GM12878 (cell line): ENCODE results near the gene CD58. TPM values are rescaled to one million over a fixed set of nuclear protein-coding genes. Genes with fewer than 3 reads are reported as not detected.

ENCODE experiments used
- ATAC-seq: fragments of 200-7000 bp; cut with Tn5 transposase; 3 replicates; pipeline ENCODE4 v1.9.1; 2020; ENCODE audit warnings: mild to moderate bottlenecking, moderate library complexity
- BruUV-seq: library from RNA; stranded (reverse); fragments of 400-500 nt; replicated peaks from 2 replicates; lab custom pipeline; 2021; lab: Mats Ljungman, UMichigan
- CTCF ChIA-PET: fragments of 300-600 bp; sonication (Branson Sonifier 250); formaldehyde crosslinking; extraction: SDS; loops from one replicate; lab custom pipeline; 2021; ENCODE audit warnings: inconsistent platforms; lab: Yijun Ruan, JAX
- POLR2A ChIA-PET: fragments of 350-600 bp; formaldehyde crosslinking; extraction: SDS; loops from one replicate; lab custom pipeline; 2021; ENCODE audit warnings: inconsistent platforms; lab: Charles Lee
- RAD21 ChIA-PET: fragments of 300-600 bp; sonication (Branson Sonifier 250); formaldehyde crosslinking; loops from one replicate; lab custom pipeline; 2023; ENCODE audit warnings: antibody characterized with exemption; ENCODE audit not compliant: unreplicated experiment; lab: Charles Lee
- SMC1A ChIA-PET: fragments of 300-600 bp; sonication (Branson Sonifier 250); formaldehyde crosslinking; loops from one replicate; lab custom pipeline; 2023; ENCODE audit not compliant: unreplicated experiment, uncharacterized antibody; lab: Charles Lee
- DNase-seq: peaks from one replicate; pipeline ENCODE4 v3.0.0-alpha.2; 2011; ENCODE audit warnings: low read depth, low spot score
- FAIRE-seq: peaks from 3 replicates; lab custom pipeline; 2011; peaks lifted over from hg19 to GRCh38; lab: Jason Lieb, UNC
- H2AFZ ChIP-seq: 2 replicates; pipeline ENCODE4 v1.6.0; 2011; ENCODE audit warnings: low read depth, low read length, control low read depth; ENCODE audit not compliant: control insufficient read depth
- H3K27ac ChIP-seq: 2 replicates; pipeline ENCODE4 v1.5.1; 2011; ENCODE audit warnings: control low read depth; ENCODE audit not compliant: control insufficient read depth, insufficient read depth
- H3K27me3 ChIP-seq, 2 experiments: replicated peaks in 1 of 2; 2 replicates each; pipeline versions ENCODE4 v1.6.0 to v1.6.1; 2011; ENCODE audit warnings: low read length in 1 of 2; ENCODE audit not compliant: control insufficient read depth in 2 of 2, insufficient read depth in 2 of 2
- H3K36me3 ChIP-seq, 2 experiments: 2 replicates each; pipeline ENCODE4 v1.5.1; 2011; ENCODE audit warnings: low read length in 1 of 2; ENCODE audit not compliant: control insufficient read depth in 2 of 2, insufficient read depth in 2 of 2
- H3K4me1 ChIP-seq: 2 replicates; pipeline ENCODE4 v1.6.1; 2011; ENCODE audit warnings: mild to moderate bottlenecking, low read length, moderate library complexity, mixed read lengths; ENCODE audit not compliant: control insufficient read depth, insufficient read depth
- H3K4me2 ChIP-seq: 2 replicates; pipeline ENCODE4 v1.6.0; 2011; ENCODE audit warnings: control low read depth; ENCODE audit not compliant: control insufficient read depth, insufficient read depth
- H3K4me3 ChIP-seq: fragments of 200-600 bp; sonication (generic); 2 replicates; pipeline ENCODE4 v1.5.1; 2016
- H3K79me2 ChIP-seq: 2 replicates; pipeline ENCODE4 v1.6.0; 2011; ENCODE audit warnings: low read length; ENCODE audit not compliant: control insufficient read depth, insufficient read depth
- H3K9ac ChIP-seq: 2 replicates; pipeline ENCODE4 v1.8.0; 2011; ENCODE audit warnings: low read length, control low read depth, mixed read lengths; ENCODE audit not compliant: control insufficient read depth, insufficient read depth
- H3K9me3 ChIP-seq: replicated peaks from 3 replicates; pipeline ENCODE4 v1.5.1; 2011; ENCODE audit warnings: mild to moderate bottlenecking, low read length; ENCODE audit not compliant: control insufficient read depth, insufficient read depth
- H4K20me1 ChIP-seq: 2 replicates; pipeline ENCODE4 v1.6.0; 2011; ENCODE audit not compliant: control insufficient read depth, insufficient read depth
- POLR2AphosphoS2 ChIP-seq: IDR thresholded peaks from 2 replicates; pipeline ENCODE4 v1.6.1; 2011; ENCODE audit warnings: low read depth, mild to moderate bottlenecking, low read length, improper control_type of control experiment, moderate library complexity
- RCOR1 ChIP-seq: conservative IDR thresholded peaks from 2 replicates; pipeline ENCODE4 v1.6.1; 2012; ENCODE audit warnings: low read depth, low read length, improper control_type of control experiment
- WGBS: methylation state at CpG from one replicate; pipeline ENCODE4 v1.1.6; 2016; ENCODE audit warnings: low lambda C conversion rate; ENCODE audit not compliant: insufficient replicate concordance, insufficient coverage; ENCODE audit errors: missing lambda C conversion rate; 5-methylcytosine and 5-hydroxymethylcytosine counted together
- in situ Hi-C: fragments of 300-500 bp; cut with MboI; formaldehyde crosslinking; loops from 9 replicates; pipeline ENCODE4 v1.14.3; 2018; ENCODE audit warnings: mixed read lengths
- intact Hi-C: fragments of 100-400 bp; cut with micrococcal nuclease; formaldehyde crosslinking; loops from one replicate; pipeline ENCODE4 v1.14.2; 2022; ENCODE audit not compliant: unreplicated experiment
- polyA plus RNA-seq, 11 experiments: library from polyadenylated mRNA; depleted of rRNA in 4 of 11; unstranded in 6 of 11; stranded (reverse) in 5 of 11; fragments of >200 nt; fragmentation: Nextera tagmentation in 4 of 11; fragmentation: Illumina TruSeq in 1 of 11; extraction: Ambion mirVana in 4 of 11; extraction: Trizol in 1 of 11; gene quantifications; 1 replicate in 1 of 11; 2 replicates in 10 of 11; pipeline versions ENCODE4 v1.2.1 to v1.2.3, GENCODE V29; 2011 to 2016; ENCODE audit warnings: inconsistent platforms in 2 of 11, missing spikeins in 2 of 11, low read depth in 1 of 11
- total RNA-seq, 4 experiments: library from RNA; depleted of rRNA in 3 of 4; stranded (reverse); fragments of >200 nt in 3 of 4; fragmentation: Illumina TruSeq in 1 of 4; extraction: Trizol in 1 of 4; gene quantifications; 2 replicates each; pipeline versions ENCODE4 v1.2.1 to v1.2.3, GENCODE V29; 2013 to 2021
- TF ChIP-seq, protein P1 (sequence below): fragments of 450-650 bp; IDR thresholded peaks from 2 replicates; pipeline ENCODE4 v1.6.1; 2016; ENCODE audit warnings: mild to moderate bottlenecking

Gene CD58
- total and polyA plus RNA-seq, 10 of the 15 experiments (the other 5 are each of a cell fraction or from before 2014, with no cell fraction given), result 70.4 to 252 (median 129) TPM

DNA sequence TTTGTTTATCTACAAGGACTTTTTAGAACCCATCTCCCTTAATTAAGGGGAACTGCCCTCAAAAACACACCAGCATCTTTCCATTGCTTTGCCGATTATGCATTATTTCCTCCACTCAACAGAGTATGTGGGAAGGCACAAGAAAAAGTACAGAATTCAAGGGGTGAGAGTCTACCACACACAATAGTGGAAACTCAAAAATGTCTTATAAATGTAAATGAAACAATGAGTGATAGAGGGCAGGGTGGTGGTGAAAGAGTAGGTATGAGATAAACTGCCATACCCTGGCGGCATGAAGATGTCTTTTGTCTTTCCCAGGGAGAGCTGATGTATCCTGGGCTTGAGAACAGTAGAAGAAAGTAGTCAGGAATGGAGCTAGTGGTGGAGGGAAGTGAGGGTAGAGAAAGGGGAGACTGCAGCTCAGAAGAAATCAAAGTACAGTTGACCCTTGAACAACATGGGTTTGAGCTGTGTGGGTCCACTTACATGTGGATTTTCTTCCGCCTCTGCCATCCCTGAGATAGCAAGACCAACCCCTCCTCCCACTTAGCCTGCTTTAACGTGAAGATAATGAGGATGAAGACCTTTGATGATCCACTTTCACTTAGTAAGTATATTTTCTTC is 24.4 kb downstream of the CD58 start:
- no peaks in the 10 kb centered on the region for H3K9me3 ChIP-seq
- peak overlapping the region; percentile 98 for H3K27ac ChIP-seq
- H2AFZ ChIP-seq, result no peak overlapping the region
- DNase-seq (no peak), ATAC-seq (peak; percentile 3; the same call in 2 of the 3 replicates), FAIRE-seq (no peak)
- H4K20me1 ChIP-seq, result no peaks in the 10 kb centered on the region
- RAD21 ChIA-PET, result interaction anchor here (0.6 to 2.2 kb wide), 7 partner anchors 11 to 232 kb away, joined by 3 to 18 read pairs (median 4); no protein-coding TSS in a partner anchor
- 49% methylated on average over 4 of the region's 4 CpGs for WGBS
- H3K4me2 ChIP-seq, result peak overlapping the region; percentile 43
- TF ChIP-seq, protein P1, sequence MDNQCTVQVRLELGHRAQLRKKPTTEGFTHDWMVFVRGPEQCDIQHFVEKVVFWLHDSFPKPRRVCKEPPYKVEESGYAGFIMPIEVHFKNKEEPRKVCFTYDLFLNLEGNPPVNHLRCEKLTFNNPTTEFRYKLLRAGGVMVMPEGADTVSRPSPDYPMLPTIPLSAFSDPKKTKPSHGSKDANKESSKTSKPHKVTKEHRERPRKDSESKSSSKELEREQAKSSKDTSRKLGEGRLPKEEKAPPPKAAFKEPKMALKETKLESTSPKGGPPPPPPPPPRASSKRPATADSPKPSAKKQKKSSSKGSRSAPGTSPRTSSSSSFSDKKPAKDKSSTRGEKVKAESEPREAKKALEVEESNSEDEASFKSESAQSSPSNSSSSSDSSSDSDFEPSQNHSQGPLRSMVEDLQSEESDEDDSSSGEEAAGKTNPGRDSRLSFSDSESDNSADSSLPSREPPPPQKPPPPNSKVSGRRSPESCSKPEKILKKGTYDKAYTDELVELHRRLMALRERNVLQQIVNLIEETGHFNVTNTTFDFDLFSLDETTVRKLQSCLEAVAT, result peak; percentile 32; the same call in 1 of the 2 replicates
- TF ChIP-seq POLR2AphosphoS2, result peak; percentile 29; the same call in 1 of the 2 replicates
- no peak for TF ChIP-seq RCOR1
- intact Hi-C loops, result no loop called here
- H3K27me3 ChIP-seq, result no peaks in the 10 kb centered on the region
- H3K9ac ChIP-seq, result no peak overlapping the region
- H3K4me3 ChIP-seq, result no peak overlapping the region
- peaks cover 14 to 34% of the 10 kb centered on the region in 2 experiments for H3K36me3 ChIP-seq
- no TSS peak for BruUV-seq
- POLR2A ChIA-PET, result interaction anchor here (0.7 to 2.1 kb wide), 6 partner anchors 11 to 224 kb away, joined by 3 to 16 read pairs (median 5); no protein-coding TSS in a partner anchor
- SMC1A ChIA-PET, result interaction anchor here (0.6 to 11.4 kb wide), 7 partner anchors 12 to 42 kb away, joined by 3 to 128 read pairs (median 4); no protein-coding TSS in a partner anchor
- in situ Hi-C loops, result no loop called here
- CTCF ChIA-PET, result interaction anchor here (0.8 to 2.0 kb wide), 4 partner anchors 28 to 61 kb away, joined by 3 to 6 read pairs (median 4); no protein-coding TSS in a partner anchor
- H3K79me2 ChIP-seq, result peaks cover 96% of the 10 kb centered on the region
- peaks cover 73% of the 10 kb centered on the region for H3K4me1 ChIP-seq
